Activated CD4-positive, alpha-beta T cell treated with anti-CD3 and anti-CD28 coated beads, Interleukin-2, amount 10 ng/mL, durations not matched to agents 7 days and 5 days (primary cell): Measurements from ENCODE around the gene ABLIM1. TPM values are rescaled to one million over a fixed set of nuclear protein-coding genes. Genes with fewer than 3 reads are reported as not detected.
A peak's percentile ranks its signal among the peaks of the same experiment; 100 is the strongest.

Source experiments
- CTCF ChIA-PET: fragments of 350-600 bp; sonication (Branson Sonifier 250); formaldehyde crosslinking; loops from one replicate; lab custom pipeline; 2021; ENCODE audit warnings: antibody characterized with exemption; lab: Charles Lee
- POLR2A ChIA-PET: fragments of 350-600 bp; sonication (Branson Sonifier 250); formaldehyde crosslinking; loops from one replicate; lab custom pipeline; 2021; ENCODE audit warnings: antibody characterized with exemption; lab: Charles Lee
- DNase-seq: peaks from one replicate; pipeline ENCODE4 v3.0.0-alpha.2; 2020
- H3K27ac Mint-ChIP-seq: one replicate; pipeline ENCODE4 v1.8.0; 2021; ENCODE audit warnings: mild to moderate bottlenecking, moderate library complexity, mixed read lengths
- H3K27me3 Mint-ChIP-seq: one replicate; pipeline ENCODE4 v1.8.0; 2021; ENCODE audit warnings: mixed read lengths
- H3K36me3 Mint-ChIP-seq: one replicate; pipeline ENCODE4 v1.8.0; 2021; ENCODE audit warnings: low read depth, mixed read lengths
- H3K4me1 Mint-ChIP-seq: one replicate; pipeline ENCODE4 v1.8.0; 2021; ENCODE audit warnings: mixed read lengths
- H3K4me3 Mint-ChIP-seq: one replicate; pipeline ENCODE4 v1.8.0; 2021; ENCODE audit warnings: mild to moderate bottlenecking, moderate library complexity, mixed read lengths
- H3K9me3 Mint-ChIP-seq: one replicate; pipeline ENCODE4 v1.8.0; 2021; ENCODE audit warnings: mixed read lengths
- total RNA-seq, 2 experiments: library from RNA; stranded (reverse); gene quantifications; one replicate each; pipeline ENCODE4 v1.2.3, GENCODE V29; 2021

The ABLIM1 gene
- total RNA-seq, 2 experiments from 2014 or later = 141 to 161 TPM

DNA sequence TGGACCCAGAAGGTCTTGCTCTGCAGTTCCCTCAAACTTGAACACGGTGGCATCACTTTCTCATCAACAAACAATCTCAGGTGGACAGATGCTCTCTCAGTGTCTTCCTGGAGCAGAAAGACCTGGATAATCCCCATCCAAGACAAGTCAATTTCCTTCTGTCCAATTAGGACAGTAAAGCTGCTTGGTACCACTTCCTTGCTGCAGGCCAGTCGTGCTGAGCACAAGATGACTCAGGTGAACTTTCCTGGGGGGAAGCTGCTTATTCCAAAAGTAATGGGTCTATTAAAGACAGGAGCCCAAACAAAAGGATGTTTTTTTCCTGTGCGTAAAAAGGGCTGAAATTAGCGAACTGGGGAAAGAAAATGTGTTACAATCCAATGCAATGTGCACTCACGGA lies 146.2 kb downstream of the ABLIM1 start:
- CTCF ChIA-PET = interaction anchor here (0.9 to 1.8 kb wide), 3 partner anchors 8 to 27 kb away, joined by 3 to 4 read pairs (median 4); no protein-coding TSS in a partner anchor
- DNase-seq = no peak
- Mint-ChIP-seq H3K36me3 (peaks cover 55% of the 10 kb centered on the region), H3K27ac (no peak overlapping the region), H3K9me3 (peaks cover 5% of the 10 kb centered on the region), H3K4me3 (no peak overlapping the region), H3K27me3 (no peaks in the 10 kb centered on the region), H3K4me1 (peaks cover 85% of the 10 kb centered on the region)
- POLR2A ChIA-PET = no interaction called here

DNA sequence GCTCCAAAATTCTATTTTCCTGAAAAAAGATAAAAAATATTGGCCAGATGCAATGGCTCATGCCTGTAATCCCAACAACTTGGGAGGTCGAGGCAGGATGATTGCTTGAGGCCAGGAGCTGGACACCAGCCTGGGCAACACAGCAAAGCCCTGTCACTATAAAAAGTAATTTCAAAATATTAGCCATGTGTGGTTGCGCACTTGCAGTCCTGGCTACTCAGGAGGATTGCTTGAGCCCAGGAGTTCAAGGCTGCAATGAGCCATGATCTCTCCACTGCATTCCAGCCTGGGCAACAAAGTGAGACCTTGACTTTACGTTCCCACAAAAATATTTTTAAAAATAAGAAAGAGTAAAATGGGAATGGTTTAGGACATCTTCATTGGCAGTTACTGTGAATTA lies 149.7 kb downstream of the ABLIM1 start:
- no peak overlapping the region for H3K27ac Mint-ChIP-seq
- ChIA-PET POLR2A (no interaction called here), CTCF (interaction anchor here (1.2 to 1.6 kb wide), 2 partner anchors 15 to 18 kb away, joined by 4 read pairs; no protein-coding TSS in a partner anchor)
- peaks cover 65% of the 10 kb centered on the region for H3K36me3 Mint-ChIP-seq
- H3K4me3 Mint-ChIP-seq = no peak overlapping the region
- no peaks in the 10 kb centered on the region for H3K27me3 Mint-ChIP-seq
- no peak for DNase-seq
- H3K4me1 Mint-ChIP-seq = peaks cover 82% of the 10 kb centered on the region
- H3K9me3 Mint-ChIP-seq = peaks cover 5% of the 10 kb centered on the region

GRCh38 chr10:114507449-114507848 lies 150.6 kb downstream of the ABLIM1 start:
- ChIA-PET CTCF (interaction anchor here (1.2 to 2.0 kb wide), 2 partner anchors 11 to 19 kb away, joined by 4 to 7 read pairs; no protein-coding TSS in a partner anchor), POLR2A (no interaction called here)
- H3K4me1 Mint-ChIP-seq = peaks cover 80% of the 10 kb centered on the region
- H3K36me3 Mint-ChIP-seq = peaks cover 58% of the 10 kb centered on the region
- no peak overlapping the region for H3K27ac Mint-ChIP-seq
- no peak overlapping the region for H3K4me3 Mint-ChIP-seq
- no peak for DNase-seq
- peaks cover 5% of the 10 kb centered on the region for H3K9me3 Mint-ChIP-seq
- no peaks in the 10 kb centered on the region for H3K27me3 Mint-ChIP-seq

DNA sequence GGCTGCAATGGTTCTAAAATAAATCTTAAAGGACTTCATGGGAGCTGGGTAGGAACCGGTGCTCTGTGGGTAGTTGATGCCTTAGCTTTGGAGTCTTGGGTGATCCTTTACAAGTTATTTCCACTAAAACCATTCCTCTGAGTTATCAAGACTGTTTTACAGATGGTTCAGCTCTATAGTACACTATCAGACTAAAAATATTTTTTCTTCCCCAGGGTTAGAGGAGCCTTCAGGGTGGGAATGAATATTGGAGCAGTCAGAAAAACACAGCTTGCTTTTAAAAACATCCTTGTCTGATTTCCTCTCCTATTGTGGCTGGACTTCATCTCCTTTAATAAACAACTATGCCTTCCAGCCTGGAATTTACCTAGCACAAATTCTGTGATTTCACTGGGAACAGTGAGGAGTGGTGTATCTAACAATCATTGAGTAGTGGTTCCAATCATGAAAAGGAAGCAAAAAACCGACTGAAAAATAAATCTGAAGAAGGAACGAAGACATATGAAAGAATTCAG lies 151.1 kb downstream of the ABLIM1 start:
- Mint-ChIP-seq H3K27ac (peak overlapping the region; percentile 13), H3K9me3 (peaks cover 5% of the 10 kb centered on the region), H3K4me1 (peaks cover 77% of the 10 kb centered on the region), H3K27me3 (no peaks in the 10 kb centered on the region), H3K4me3 (no peak overlapping the region), H3K36me3 (peaks cover 55% of the 10 kb centered on the region)
- POLR2A ChIA-PET = no interaction called here
- CTCF ChIA-PET = interaction anchor here (0.7 to 2.0 kb wide), 4 partner anchors 12 to 296 kb away, joined by 3 to 7 read pairs (median 4); no protein-coding TSS in a partner anchor
- DNase-seq = no peak

- Mint-ChIP-seq H3K9me3 (peaks cover 8% of the 10 kb centered on the region), H3K27ac (peak overlapping the region; percentile 21), H3K4me3 (no peak overlapping the region), H3K27me3 (no peaks in the 10 kb centered on the region), H3K36me3 (peaks cover 54% of the 10 kb centered on the region), H3K4me1 (peaks cover 87% of the 10 kb centered on the region)
- no peak for DNase-seq
- ChIA-PET CTCF (interaction anchor here (2.9 kb wide), 1 partner anchor 10 kb away, joined by 16 read pairs; no protein-coding TSS in a partner anchor), POLR2A (no interaction called here)
Observed at GRCh38 chr10:114504769-114505579, 153.1 kb downstream of the ABLIM1 start.

DNA sequence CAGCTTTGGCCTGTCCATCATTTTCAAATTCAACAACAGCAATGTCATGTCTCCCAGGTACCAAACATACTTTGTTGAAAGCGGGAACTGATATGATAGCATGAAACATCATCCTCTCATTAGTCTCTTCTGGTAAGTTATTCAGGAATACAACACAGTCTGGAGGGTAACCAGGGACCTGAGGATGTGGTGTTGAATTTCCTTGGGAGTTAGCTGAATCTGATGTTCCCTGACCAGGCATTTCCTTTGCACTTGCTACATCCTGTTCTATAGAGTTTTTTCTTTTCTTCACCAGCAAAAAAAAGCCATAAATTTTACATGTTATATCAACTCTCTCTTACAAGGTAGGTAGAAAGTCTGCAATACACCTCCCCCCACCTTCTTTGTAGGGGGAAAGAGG lies 156.0 kb downstream of the ABLIM1 start:
- H3K9me3 Mint-ChIP-seq = peaks cover 3% of the 10 kb centered on the region
- H3K4me3 Mint-ChIP-seq = no peak overlapping the region
- H3K27me3 Mint-ChIP-seq = no peaks in the 10 kb centered on the region
- peaks cover 53% of the 10 kb centered on the region for H3K36me3 Mint-ChIP-seq
- no peak for DNase-seq
- CTCF ChIA-PET = interaction anchor here (0.9 to 2.9 kb wide), 4 partner anchors 13 to 35 kb away, joined by 3 to 16 read pairs (median 4); no protein-coding TSS in a partner anchor
- H3K4me1 Mint-ChIP-seq = peaks cover 90% of the 10 kb centered on the region
- H3K27ac Mint-ChIP-seq = peak overlapping the region; percentile 43
- POLR2A ChIA-PET = no interaction called here

DNA sequence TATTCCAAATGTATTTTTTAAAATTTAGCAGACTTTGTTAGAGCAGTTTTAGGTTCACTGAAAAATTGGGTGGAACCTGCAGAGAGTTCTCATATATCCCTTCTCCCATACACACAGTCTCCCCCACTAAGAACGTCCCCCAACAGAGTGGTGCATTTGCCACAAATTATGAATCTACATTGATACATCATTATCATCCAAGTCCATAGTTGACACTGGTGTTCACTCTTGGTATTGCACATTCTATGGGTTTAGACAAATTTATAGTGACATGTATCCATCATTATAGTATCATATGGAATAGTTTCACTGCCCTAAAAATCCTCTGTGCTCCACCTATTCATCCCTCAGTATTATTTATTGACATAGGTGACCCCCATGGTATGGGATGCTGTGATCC lies 156.4 kb downstream of the ABLIM1 start:
- Mint-ChIP-seq H3K27me3 (no peaks in the 10 kb centered on the region), H3K4me3 (no peak overlapping the region), H3K9me3 (peaks cover 3% of the 10 kb centered on the region), H3K4me1 (peaks cover 90% of the 10 kb centered on the region), H3K27ac (peak overlapping the region; percentile 63), H3K36me3 (peaks cover 49% of the 10 kb centered on the region)
- CTCF ChIA-PET = interaction anchor here (0.9 to 1.5 kb wide), 5 partner anchors 13 to 35 kb away, joined by 3 to 8 read pairs (median 3); no protein-coding TSS in a partner anchor
- no peak for DNase-seq
- POLR2A ChIA-PET = no interaction called here

GRCh38 chr10:114500643-114501042 lies 157.4 kb downstream of the ABLIM1 start:
- Mint-ChIP-seq H3K36me3 (peaks cover 46% of the 10 kb centered on the region), H3K9me3 (peaks cover 3% of the 10 kb centered on the region), H3K27me3 (no peaks in the 10 kb centered on the region), H3K4me1 (peaks cover 89% of the 10 kb centered on the region), H3K4me3 (no peak overlapping the region), H3K27ac (peak overlapping the region; percentile 88)
- no peak for DNase-seq
- ChIA-PET CTCF (interaction anchor here (0.8 to 2.3 kb wide), 8 partner anchors 9 to 321 kb away, joined by 3 to 9 read pairs (median 5); partner anchors contain the start of gene FHIP2A), POLR2A (interaction anchor here (0.5 to 1.3 kb wide), 4 partner anchors 9 to 41 kb away, joined by 3 to 4 read pairs (median 3); no protein-coding TSS in a partner anchor)

- ChIA-PET POLR2A (interaction anchor here (0.5 to 1.3 kb wide), 4 partner anchors 10 to 41 kb away, joined by 3 to 4 read pairs (median 3); no protein-coding TSS in a partner anchor), CTCF (interaction anchor here (0.9 to 2.3 kb wide), 7 partner anchors 9 to 42 kb away, joined by 3 to 9 read pairs (median 5); no protein-coding TSS in a partner anchor)
- no peaks in the 10 kb centered on the region for H3K27me3 Mint-ChIP-seq
- H3K27ac Mint-ChIP-seq = peak overlapping the region; percentile 88
- peak; percentile 56 for DNase-seq
- H3K9me3 Mint-ChIP-seq = peaks cover 7% of the 10 kb centered on the region
- peaks cover 88% of the 10 kb centered on the region for H3K4me1 Mint-ChIP-seq
- peak overlapping the region; percentile 53 for H3K4me3 Mint-ChIP-seq
- peaks cover 53% of the 10 kb centered on the region for H3K36me3 Mint-ChIP-seq
Observed at GRCh38 chr10:114499630-114500190, 158.4 kb downstream of the ABLIM1 start.

DNA sequence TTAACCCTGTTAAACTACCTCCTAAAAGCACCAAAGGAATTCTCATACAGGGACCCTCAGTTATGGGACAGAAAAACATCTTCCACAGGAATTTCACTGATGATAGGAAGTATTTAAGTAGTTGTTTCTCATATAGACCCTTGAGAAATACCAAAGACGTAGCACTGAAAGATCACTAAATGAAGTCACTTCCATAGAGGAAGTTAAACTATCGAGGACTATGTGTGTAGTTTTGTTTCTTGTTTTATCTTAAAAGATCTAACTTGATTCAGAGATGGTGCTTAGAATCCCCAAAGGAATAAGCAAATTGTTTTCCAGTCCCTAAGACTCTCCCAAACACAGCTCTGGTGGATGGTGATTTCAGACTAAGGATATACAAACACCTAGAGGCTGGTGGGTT lies 159.0 kb downstream of the ABLIM1 start:
- Mint-ChIP-seq H3K27me3 (no peaks in the 10 kb centered on the region), H3K36me3 (peaks cover 48% of the 10 kb centered on the region), H3K27ac (peak overlapping the region; percentile 88), H3K4me1 (peaks cover 88% of the 10 kb centered on the region), H3K4me3 (peak overlapping the region; percentile 53), H3K9me3 (peaks cover 7% of the 10 kb centered on the region)
- ChIA-PET CTCF (interaction anchor here (0.9 to 2.3 kb wide), 6 partner anchors 8 to 43 kb away, joined by 3 to 6 read pairs (median 4); no protein-coding TSS in a partner anchor), POLR2A (no interaction called here)
- no peak for DNase-seq

- H3K4me1 Mint-ChIP-seq = peaks cover 88% of the 10 kb centered on the region
- ChIA-PET POLR2A (no interaction called here), CTCF (interaction anchor here (0.9 to 2.3 kb wide), 5 partner anchors 17 to 44 kb away, joined by 3 to 6 read pairs (median 5); no protein-coding TSS in a partner anchor)
- H3K27me3 Mint-ChIP-seq = no peaks in the 10 kb centered on the region
- H3K9me3 Mint-ChIP-seq = peaks cover 7% of the 10 kb centered on the region
- no peak overlapping the region for H3K4me3 Mint-ChIP-seq
- no peak for DNase-seq
- peaks cover 42% of the 10 kb centered on the region for H3K36me3 Mint-ChIP-seq
- peak overlapping the region; percentile 88 for H3K27ac Mint-ChIP-seq
Observed at GRCh38 chr10:114498413-114499111, 159.5 kb downstream of the ABLIM1 start.

- H3K4me3 Mint-ChIP-seq = no peak overlapping the region
- CTCF ChIA-PET = interaction anchor here (1.4 to 1.7 kb wide), 3 partner anchors 23 to 25 kb away, joined by 4 to 5 read pairs (median 5); no protein-coding TSS in a partner anchor
- H3K27me3 Mint-ChIP-seq = no peaks in the 10 kb centered on the region
- H3K27ac Mint-ChIP-seq = no peak overlapping the region
- peaks cover 87% of the 10 kb centered on the region for H3K4me1 Mint-ChIP-seq
- H3K9me3 Mint-ChIP-seq = peaks cover 8% of the 10 kb centered on the region
- peaks cover 49% of the 10 kb centered on the region for H3K36me3 Mint-ChIP-seq
- POLR2A ChIA-PET = no interaction called here
- DNase-seq = no peak
Observed at GRCh38 chr10:114495303-114495702, 162.8 kb downstream of the ABLIM1 start.
